A549 (cell line): ENCODE measurements around the gene IRAK3. TPM values are rescaled to one million over a fixed set of nuclear protein-coding genes. Genes with fewer than 3 reads are reported as not detected.
A peak's percentile ranks its signal among the peaks of the same experiment; 100 is the strongest.

Source experiments
- ATAC-seq, 2 experiments: fragments of 200-7000 bp in 1 of 2; fragments of >200 bp in 1 of 2; cut with Nextera tagmentation in 1 of 2; cut with Tn5 transposase in 1 of 2; 3 replicates each; pipeline versions ENCODE4 v1.8.0 to v1.9.1; 2018 to 2020; ENCODE audit warnings: mild to moderate bottlenecking in 1 of 2, moderate library complexity in 1 of 2
- CTCF ChIA-PET: fragments of 300-600 bp; sonication (Branson Sonifier 250); formaldehyde crosslinking; extraction: SDS; loops from one replicate; lab custom pipeline; 2021; ENCODE audit warnings: antibody characterized with exemption, inconsistent platforms; lab: Yijun Ruan, JAX
- POLR2A ChIA-PET: fragments of 350-600 bp; formaldehyde crosslinking; extraction: SDS; loops from one replicate; lab custom pipeline; 2021; ENCODE audit warnings: antibody characterized with exemption, inconsistent platforms; lab: Yijun Ruan, JAX
- DNase-seq, 2 experiments: peaks; one replicate each; pipeline versions ENCODE4 v3.0.0 to v3.0.0-alpha.2; 2011 to 2016; ENCODE audit warnings: low read depth in 1 of 2, low spot score in 1 of 2
- FAIRE-seq: peaks from 2 replicates; lab custom pipeline; 2011; peaks lifted over from hg19 to GRCh38; lab: Jason Lieb, UNC
- H3K27ac ChIP-seq, 2 experiments: fragments of >200 bp; sonication (Bioruptor Twin); formaldehyde crosslinking; 3 replicates each; pipeline ENCODE4 v1.5.1; 2016 to 2017
- H3K4me1 ChIP-seq: fragments of >200 bp; sonication (Bioruptor Twin); formaldehyde crosslinking; 3 replicates; pipeline ENCODE4 v1.6.1; 2016
- H3K4me2 ChIP-seq: fragments of >200 bp; sonication (Bioruptor Twin); formaldehyde crosslinking; 3 replicates; pipeline ENCODE4 v1.6.1; 2016
- H3K4me3 ChIP-seq: fragments of >200 bp; sonication (Bioruptor Twin); formaldehyde crosslinking; 3 replicates; pipeline ENCODE4 v1.5.1; 2016
- H3K9me3 ChIP-seq: fragments of >200 bp; sonication (Bioruptor Twin); formaldehyde crosslinking; 3 replicates; pipeline ENCODE4 v1.6.1; 2016
- BHLHE40 ChIP-seq: IDR thresholded peaks from 2 replicates; pipeline ENCODE4 v1.6.1; 2012; ENCODE audit warnings: low read depth, low read length, inconsistent platforms
- CBX2 ChIP-seq: fragments of 200-600 bp; sonication (generic); IDR thresholded peaks from 2 replicates; pipeline ENCODE4 v1.6.1; 2016; ENCODE audit warnings: low read depth, mild to moderate bottlenecking, borderline replicate concordance
- CBX8 ChIP-seq: fragments of 200-600 bp; sonication (generic); IDR thresholded peaks from 2 replicates; pipeline ENCODE4 v1.6.1; 2016
- CEBPB ChIP-seq, 2 experiments: fragments of >200 bp in 1 of 2; sonication (Bioruptor Twin) in 1 of 2; formaldehyde crosslinking in 1 of 2; IDR thresholded peaks; 2 replicates each; pipeline ENCODE4 v1.6.1; 2012 to 2016
- EP300 ChIP-seq, 2 experiments: fragments of >200 bp; sonication (Bioruptor Twin); formaldehyde crosslinking; IDR thresholded peaks; 2 replicates in 1 of 2; 3 replicates in 1 of 2; pipeline ENCODE4 v1.6.1; 2016 to 2017
- HES2 ChIP-seq: fragments of >200 bp; sonication (Bioruptor Twin); formaldehyde crosslinking; IDR thresholded peaks from 2 replicates; pipeline ENCODE4 v1.6.1; 2016
- KDM1A ChIP-seq: fragments of 200-600 bp; sonication (generic); IDR thresholded peaks from 2 replicates; pipeline ENCODE4 v1.6.1; 2016; ENCODE audit warnings: low read depth, mild to moderate bottlenecking
- KDM5A ChIP-seq: fragments of 200-600 bp; sonication (generic); IDR thresholded peaks from 2 replicates; pipeline ENCODE4 v1.6.1; 2016; ENCODE audit warnings: antibody characterized with exemption, mild to moderate bottlenecking
- MAX ChIP-seq: IDR thresholded peaks from 2 replicates; pipeline ENCODE4 v1.6.1; 2012
- PBX3 ChIP-seq: IDR thresholded peaks from 2 replicates; pipeline ENCODE4 v1.6.1; 2012
- PHF8 ChIP-seq: fragments of 200-600 bp; sonication (generic); IDR thresholded peaks from 2 replicates; pipeline ENCODE4 v1.6.1; 2016; ENCODE audit warnings: low read depth, mild to moderate bottlenecking, antibody characterized with exemption, moderate library complexity, borderline replicate concordance
- RCOR1 ChIP-seq: fragments of 150-350 bp; IDR thresholded peaks from 2 replicates; pipeline ENCODE4 v1.6.1; 2014; ENCODE audit warnings: antibody characterized with exemption, low read length, low read depth
- REST ChIP-seq: fragments of 200-600 bp; sonication (generic); IDR thresholded peaks from 2 replicates; pipeline ENCODE4 v1.6.1; 2016; ENCODE audit warnings: antibody characterized with exemption, mild to moderate bottlenecking, moderate library complexity
- SMC3 ChIP-seq: fragments of >200 bp; sonication (Bioruptor Twin); formaldehyde crosslinking; IDR thresholded peaks from 3 replicates; pipeline ENCODE4 v1.6.1; 2018; ENCODE audit warnings: inconsistent platforms
- TFCP2L1 ChIP-seq: fragments of 250-450 bp; sonication (Bioruptor Pico); IDR thresholded peaks from 2 replicates; pipeline ENCODE4 v1.5.0; 2021; ENCODE audit warnings: mild to moderate bottlenecking
- TP53 ChIP-seq: fragments of 250-450 bp; sonication (Bioruptor Pico); IDR thresholded peaks from 2 replicates; pipeline ENCODE4 v1.5.0; 2021; ENCODE audit warnings: mild to moderate bottlenecking, moderate library complexity
- USF2 ChIP-seq: fragments of 450-650 bp; IDR thresholded peaks from 2 replicates; pipeline ENCODE4 v1.6.1; 2014; ENCODE audit warnings: antibody characterized with exemption
- ZNF302 ChIP-seq: fragments of 250-450 bp; sonication (Bioruptor Pico); IDR thresholded peaks from 2 replicates; pipeline ENCODE4 v1.9.0; 2021; ENCODE audit warnings: inconsistent platforms, mild to moderate bottlenecking, moderate library complexity
- WGBS: methylation state at CpG from one replicate; pipeline ENCODE4 v1.1.6; 2017; ENCODE audit errors: missing lambda C conversion rate; 5-methylcytosine and 5-hydroxymethylcytosine counted together
- polyA plus RNA-seq, 4 experiments: library from polyadenylated mRNA; depleted of rRNA in 3 of 4; stranded (reverse); fragments of >200 nt; fragmentation: RNase III in 1 of 4; extraction: RNeasy Plus Mini Kit Qiagen cat#74134 plus additional on column Dnase treatment in 1 of 4; gene quantifications; 2 replicates in 3 of 4; 3 replicates in 1 of 4; pipeline ENCODE4 v1.2.3, GENCODE V29; 2011 to 2017

Gene IRAK3
- polyA plus RNA-seq, 2 of the 4 experiments (the other 2 are of a cell fraction) = 0.06 to 0.25 TPM

GRCh38 chr12:66139328-66139727 is 49.7 kb upstream of the IRAK3 start:
- WGBS = 91% methylated on average over 2 of the region's 2 CpGs

GRCh38 chr12:66140731-66141130 is 48.3 kb upstream of the IRAK3 start:
- ChIA-PET POLR2A (interaction anchor here (1.5 kb wide), 1 partner anchor 29 kb away, joined by 4 read pairs; the partner anchor contains the start of gene TMBIM4), CTCF (no interaction called here)
- H3K9me3 ChIP-seq = peaks cover 38% of the 10 kb centered on the region
- FAIRE-seq (no peak), DNase-seq (peak in 1 of 2 experiments; percentile 22), ATAC-seq (no peak)
- no peak overlapping the region for H3K4me2 ChIP-seq
- no peak overlapping the region for H3K4me3 ChIP-seq
- no peak overlapping the region for H3K27ac ChIP-seq
- H3K4me1 ChIP-seq = no peaks in the 10 kb centered on the region; the same call in 2 of the 3 replicates
- no peak for TF ChIP-seq RCOR1
- no peak for TF ChIP-seq ZNF302
- no peak for TF ChIP-seq SMC3
- peak; percentile 62; the same call in 1 of the 2 replicates for TF ChIP-seq KDM1A
- no peak for TF ChIP-seq PHF8
- no peak for TF ChIP-seq HES2
- no peak for TF ChIP-seq CBX8

More at GRCh38 chr12:66139328-66139727, 49.7 kb upstream of the IRAK3 start:
- ChIA-PET CTCF (no interaction called here), POLR2A (interaction anchor here (1.0 kb wide), 1 partner anchor 9 kb away, joined by 3 read pairs; the partner anchor contains the start of gene LLPH)
- no peak overlapping the region for H3K27ac ChIP-seq
- no peak for FAIRE-seq
- no peak overlapping the region for H3K4me3 ChIP-seq
- no peak for DNase-seq
- H3K9me3 ChIP-seq = peaks cover 38% of the 10 kb centered on the region
- no peak overlapping the region for H3K4me2 ChIP-seq
- no peaks in the 10 kb centered on the region for H3K4me1 ChIP-seq
- TF ChIP-seq PBX3 (no peak), CEBPB (IDR thresholded peaks at IDR 0.05) (no peak), BHLHE40 (no peak), KDM5A (no peak), USF2 (no peak)
- no peak for ATAC-seq

GRCh38 chr12:66141299-66141698 is 47.7 kb upstream of the IRAK3 start:
- 72% methylated on average over 2 of the region's 2 CpGs for WGBS
- no peak for ATAC-seq

More at GRCh38 chr12:66141299-66141698, 47.7 kb upstream of the IRAK3 start:
- CTCF ChIA-PET = interaction anchor here (1.0 kb wide), 1 partner anchor 28 kb away, joined by 3 read pairs; no protein-coding TSS in a partner anchor
- POLR2A ChIA-PET = interaction anchor here (1.5 kb wide), 1 partner anchor 28 kb away, joined by 4 read pairs; the partner anchor contains the start of gene TMBIM4
- FAIRE-seq = no peak
- no peak overlapping the region for H3K27ac ChIP-seq
- TF ChIP-seq TFCP2L1 (CRISPR knock-in tag) = no peak
- TF ChIP-seq USF2 = no peak
- no peak for TF ChIP-seq CEBPB (IDR thresholded peaks at IDR 0.05)
- no peak for TF ChIP-seq EP300 (IDR thresholded peaks at IDR 0.05)
- no peak for TF ChIP-seq REST
- no peak for TF ChIP-seq KDM1A
- TF ChIP-seq CBX2 = no peak
- no peak for TF ChIP-seq TP53 (CRISPR knock-in tag)
- no peak for TF ChIP-seq MAX
- peaks cover 38% of the 10 kb centered on the region for H3K9me3 ChIP-seq
- no peak overlapping the region for H3K4me3 ChIP-seq
- H3K4me2 ChIP-seq = no peak overlapping the region
- DNase-seq = no peak
- no peaks in the 10 kb centered on the region; the same call in 2 of the 3 replicates for H3K4me1 ChIP-seq
